ENCODE measurements around the gene MAT2B. TPM values are rescaled to one million over a fixed set of nuclear protein-coding genes. Genes with fewer than 3 reads are reported as not detected.

The MAT2B gene
- total and polyA plus RNA-seq, 2 donors (not counting 1 experiment from before 2014, with no cell fraction given): 33.9 to 123 TPM

GRCh38 chr5:163467682-163468081 is 37.7 kb upstream of the MAT2B start:
- ATAC-seq (ENCODE audit: low read depth): no peak
- Histone ChIP-seq H3K36me3 (replicated peaks in 1 of 2; ENCODE audit: control extremely low read depth in 1 of 2, control insufficient read depth in 1 of 2, extremely low read depth in 1 of 2, insufficient read depth in 2 of 2, low read length in 1 of 2) (no peaks in the 10 kb centered on the region), H3K9ac (ENCODE audit: low read length) (no peak overlapping the region), H3K79me2 (ENCODE audit: control insufficient read depth, insufficient read depth, low read length) (peaks cover 8% of the 10 kb centered on the region), H2AFZ (ENCODE audit: insufficient read depth, low read depth, low read length, poor library complexity, severe bottlenecking) (no peak overlapping the region), H3K27me3 (replicated peaks in 1 of 4; ENCODE audit: control extremely low read depth in 1 of 4, control insufficient read depth in 3 of 4, insufficient read depth in 4 of 4, low read length in 3 of 4) (no peaks in the 10 kb centered on the region), H3K9me3 (ENCODE audit: control extremely low read depth in 1 of 3, control insufficient read depth in 2 of 3, insufficient read depth in 1 of 3, low read length in 2 of 3) (no peaks in the 10 kb centered on the region), H4K20me1 (ENCODE audit: control insufficient read depth, insufficient read depth, low read length, poor library complexity, severe bottlenecking) (no peaks in the 10 kb centered on the region), H3K4me3 (ENCODE audit: control extremely low read depth in 1 of 5, extremely low read depth in 1 of 5, insufficient read depth in 1 of 5, low read depth in 2 of 5, low read length in 4 of 5) (no peak overlapping the region), H3K4me1 (ENCODE audit: control insufficient read depth in 2 of 2, insufficient read depth in 2 of 2, low read length in 2 of 2) (no peaks in the 10 kb centered on the region), H3K4me2 (replicated peaks; ENCODE audit: low read depth, low read length, poor library complexity, severe bottlenecking) (no peak overlapping the region), H3K27ac (ENCODE audit: low read length in 2 of 2) (no peak overlapping the region)
- Mint-ChIP-seq H3K27me3 (no peaks in the 10 kb centered on the region), H3K9me3 (ENCODE audit: insufficient read depth) (no peaks in the 10 kb centered on the region), H3K4me1 (no peaks in the 10 kb centered on the region), H3K27ac (no peak overlapping the region), H3K4me3 (no peak overlapping the region)
- POLR2A ChIA-PET: no interaction called here
- TF ChIP-seq CTCF (IDR thresholded peaks at IDR 0.05): no peak
- TF ChIP-seq EZH2 (IDR thresholded peaks at IDR 0.05; ENCODE audit: borderline replicate concordance, insufficient read depth, low read depth, low read length, poor library complexity, severe bottlenecking): no peak
- no CpG with 5 or more reads among the region's 4 CpGs for WGBS (ENCODE audit: insufficient coverage)
- no peak for DNase-seq
- intact Hi-C loops (cut with micrococcal nuclease): no loop called here
- CTCF ChIA-PET: interaction anchor here (1.3 kb wide), 1 partner anchor 9 kb away, joined by 3 read pairs; no protein-coding TSS in a partner anchor

- H3K4me2 ChIP-seq (replicated peaks; ENCODE audit: low read depth, low read length, poor library complexity, severe bottlenecking): no peak overlapping the region
- no peaks in the 10 kb centered on the region for H3K9me3 ChIP-seq (ENCODE audit: control extremely low read depth in 1 of 3, control insufficient read depth in 2 of 3, insufficient read depth in 1 of 3, low read length in 2 of 3)
- ATAC-seq (ENCODE audit: low read depth) (peak; percentile 78), DNase-seq (peak; percentile 47)
- Mint-ChIP-seq H3K4me3 (no peak overlapping the region), H3K27ac (no peak overlapping the region), H3K27me3 (no peaks in the 10 kb centered on the region), H3K9me3 (ENCODE audit: insufficient read depth) (peaks cover 3% of the 10 kb centered on the region), H3K4me1 (no peaks in the 10 kb centered on the region)
- ChIA-PET CTCF (interaction anchor here (0.6 to 5.9 kb wide), 12 partner anchors 9 to 95 kb away, joined by 3 to 50 read pairs (median 5); partner anchors contain the start of genes HMMR, MAT2B and NUDCD2), POLR2A (interaction anchor here (1.1 kb wide), 1 partner anchor 32 kb away, joined by 3 read pairs; the partner anchor contains the start of gene MAT2B)
- TF ChIP-seq EZH2 (IDR thresholded peaks at IDR 0.05; ENCODE audit: borderline replicate concordance, insufficient read depth, low read depth, low read length, poor library complexity, severe bottlenecking) (no peak), CTCF (IDR thresholded peaks at IDR 0.05) (peak; percentile 69)
- H2AFZ ChIP-seq (ENCODE audit: insufficient read depth, low read depth, low read length, poor library complexity, severe bottlenecking): no peak overlapping the region
- H3K9ac ChIP-seq (ENCODE audit: low read length): no peak overlapping the region
- intact Hi-C loops (cut with micrococcal nuclease): loop anchor here (1.0 to 10.0 kb wide), 2 partner anchors 30 to 1031 kb away; no protein-coding TSS in a partner anchor
- H3K4me1 ChIP-seq (ENCODE audit: control insufficient read depth in 2 of 2, insufficient read depth in 2 of 2, low read length in 2 of 2): no peaks in the 10 kb centered on the region
- H3K79me2 ChIP-seq (ENCODE audit: control insufficient read depth, insufficient read depth, low read length): no peaks in the 10 kb centered on the region
- H4K20me1 ChIP-seq (ENCODE audit: control insufficient read depth, insufficient read depth, low read length, poor library complexity, severe bottlenecking): no peaks in the 10 kb centered on the region
- WGBS (ENCODE audit: insufficient coverage): no CpG with 5 or more reads among the region's 3 CpGs
- no peaks in the 10 kb centered on the region for H3K36me3 ChIP-seq (replicated peaks in 1 of 2; ENCODE audit: control extremely low read depth in 1 of 2, control insufficient read depth in 1 of 2, extremely low read depth in 1 of 2, insufficient read depth in 2 of 2, low read length in 1 of 2)
- no peaks in the 10 kb centered on the region for H3K27me3 ChIP-seq (replicated peaks in 1 of 4; ENCODE audit: control extremely low read depth in 1 of 4, control insufficient read depth in 3 of 4, insufficient read depth in 4 of 4, low read length in 3 of 4)
- H3K27ac ChIP-seq (ENCODE audit: low read length in 2 of 2): no peak overlapping the region
- no peak overlapping the region for H3K4me3 ChIP-seq (ENCODE audit: control extremely low read depth in 1 of 5, extremely low read depth in 1 of 5, insufficient read depth in 1 of 5, low read depth in 2 of 5, low read length in 4 of 5)
Observed at GRCh38 chr5:163473635-163474243, 31.7 kb upstream of the MAT2B start.

Data from B cell (primary cell).